HL-60 (cell line): Measurements from ENCODE around the gene AOPEP.

Source experiments
- POLR2AphosphoS5 ChIP-seq: IDR thresholded peaks from 2 replicates; pipeline ENCODE4 v1.6.1; 2012; ENCODE audit warnings: low read depth
- TF ChIP-seq, protein P1 (sequence below): IDR thresholded peaks from one replicate; pipeline ENCODE4 v1.5.1; 2011; ENCODE audit warnings: low read length, control low read depth, inconsistent platforms; ENCODE audit not compliant: insufficient read depth

DNA sequence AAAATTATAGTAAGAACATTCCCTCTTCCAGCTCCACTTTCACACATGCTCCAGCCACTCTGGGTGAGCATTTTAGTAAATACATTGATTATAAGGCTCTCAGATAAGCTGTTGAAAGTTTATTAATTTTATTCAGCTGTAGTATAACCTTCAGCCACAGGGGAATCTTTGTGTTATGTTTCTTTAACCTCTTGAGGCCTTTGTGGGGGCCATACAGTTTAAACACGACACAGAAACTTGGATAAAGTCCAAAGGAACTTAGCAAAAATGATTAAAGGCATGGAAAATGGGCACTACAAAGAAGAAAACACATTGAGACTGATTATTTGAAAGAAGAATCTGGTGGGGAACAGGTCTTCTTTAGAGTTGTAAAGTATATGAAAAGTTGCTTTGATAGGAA is 70.2 kb downstream of the AOPEP start:
- no peak for TF ChIP-seq POLR2AphosphoS5
- TF ChIP-seq, protein P1, sequence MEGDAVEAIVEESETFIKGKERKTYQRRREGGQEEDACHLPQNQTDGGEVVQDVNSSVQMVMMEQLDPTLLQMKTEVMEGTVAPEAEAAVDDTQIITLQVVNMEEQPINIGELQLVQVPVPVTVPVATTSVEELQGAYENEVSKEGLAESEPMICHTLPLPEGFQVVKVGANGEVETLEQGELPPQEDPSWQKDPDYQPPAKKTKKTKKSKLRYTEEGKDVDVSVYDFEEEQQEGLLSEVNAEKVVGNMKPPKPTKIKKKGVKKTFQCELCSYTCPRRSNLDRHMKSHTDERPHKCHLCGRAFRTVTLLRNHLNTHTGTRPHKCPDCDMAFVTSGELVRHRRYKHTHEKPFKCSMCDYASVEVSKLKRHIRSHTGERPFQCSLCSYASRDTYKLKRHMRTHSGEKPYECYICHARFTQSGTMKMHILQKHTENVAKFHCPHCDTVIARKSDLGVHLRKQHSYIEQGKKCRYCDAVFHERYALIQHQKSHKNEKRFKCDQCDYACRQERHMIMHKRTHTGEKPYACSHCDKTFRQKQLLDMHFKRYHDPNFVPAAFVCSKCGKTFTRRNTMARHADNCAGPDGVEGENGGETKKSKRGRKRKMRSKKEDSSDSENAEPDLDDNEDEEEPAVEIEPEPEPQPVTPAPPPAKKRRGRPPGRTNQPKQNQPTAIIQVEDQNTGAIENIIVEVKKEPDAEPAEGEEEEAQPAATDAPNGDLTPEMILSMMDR, result no peak
